Epithelial cell of esophagus (primary cell): ENCODE data around the gene CCDC92.

ENCODE experiments used
- DNase-seq: peaks from one replicate; pipeline ENCODE4 v3.0.0; 2010; ENCODE audit warnings: low read depth
- H3K4me3 ChIP-seq: 2 replicates; pipeline ENCODE4 v1.5.1; 2011; ENCODE audit warnings: mild to moderate bottlenecking, low read length, control low read depth
- CTCF ChIP-seq: IDR thresholded peaks from 2 replicates; pipeline ENCODE4 v1.5.1; 2011; ENCODE audit warnings: low read depth, mild to moderate bottlenecking, low read length, control low read depth, inconsistent platforms; ENCODE audit not compliant: insufficient read depth; ENCODE audit errors: missing control alignments

The CCDC92 gene

GRCh38 chr12:124002021-124002644, 29.5 kb upstream of the CCDC92 start:
- H3K4me3 ChIP-seq = no peak overlapping the region
- no peak for DNase-seq
- no peak for TF ChIP-seq CTCF

- H3K4me3 ChIP-seq = no peak overlapping the region
- no peak for TF ChIP-seq CTCF
- no peak for DNase-seq
Observed at GRCh38 chr12:124001343-124001742, 28.7 kb upstream of the CCDC92 start.

GRCh38 chr12:124000111-124000510, 27.5 kb upstream of the CCDC92 start:
- no peak for TF ChIP-seq CTCF
- no peak overlapping the region for H3K4me3 ChIP-seq
- no peak for DNase-seq

GRCh38 chr12:123998991-123999359, 26.3 kb upstream of the CCDC92 start:
- no peak for DNase-seq
- no peak for TF ChIP-seq CTCF
- no peak overlapping the region for H3K4me3 ChIP-seq

GRCh38 chr12:123998344-123998990, 25.8 kb upstream of the CCDC92 start:
- H3K4me3 ChIP-seq = no peak overlapping the region
- no peak for TF ChIP-seq CTCF
- no peak for DNase-seq

DNA sequence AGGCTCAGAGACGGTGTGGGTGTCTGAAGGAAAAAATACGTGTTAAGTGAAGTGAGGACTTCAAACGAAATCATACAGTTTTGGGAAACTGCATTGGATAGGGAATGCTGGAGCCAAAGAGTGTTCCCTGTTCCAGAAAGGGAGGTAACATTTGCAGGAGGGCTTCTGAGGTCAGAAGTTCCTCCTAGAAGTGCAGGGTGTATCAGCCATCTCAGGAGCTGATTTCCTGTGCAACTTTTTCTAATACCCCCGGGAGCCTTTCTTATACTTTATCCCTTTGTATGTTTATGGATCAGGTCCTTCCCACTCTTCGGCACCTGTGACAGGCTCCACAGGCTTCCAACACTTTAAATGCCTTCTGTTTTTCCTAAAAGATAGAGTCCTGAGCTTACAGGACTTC, 25.3 kb upstream of the CCDC92 start:
- no peak for TF ChIP-seq CTCF
- no peak for DNase-seq
- H3K4me3 ChIP-seq = no peak overlapping the region

DNA sequence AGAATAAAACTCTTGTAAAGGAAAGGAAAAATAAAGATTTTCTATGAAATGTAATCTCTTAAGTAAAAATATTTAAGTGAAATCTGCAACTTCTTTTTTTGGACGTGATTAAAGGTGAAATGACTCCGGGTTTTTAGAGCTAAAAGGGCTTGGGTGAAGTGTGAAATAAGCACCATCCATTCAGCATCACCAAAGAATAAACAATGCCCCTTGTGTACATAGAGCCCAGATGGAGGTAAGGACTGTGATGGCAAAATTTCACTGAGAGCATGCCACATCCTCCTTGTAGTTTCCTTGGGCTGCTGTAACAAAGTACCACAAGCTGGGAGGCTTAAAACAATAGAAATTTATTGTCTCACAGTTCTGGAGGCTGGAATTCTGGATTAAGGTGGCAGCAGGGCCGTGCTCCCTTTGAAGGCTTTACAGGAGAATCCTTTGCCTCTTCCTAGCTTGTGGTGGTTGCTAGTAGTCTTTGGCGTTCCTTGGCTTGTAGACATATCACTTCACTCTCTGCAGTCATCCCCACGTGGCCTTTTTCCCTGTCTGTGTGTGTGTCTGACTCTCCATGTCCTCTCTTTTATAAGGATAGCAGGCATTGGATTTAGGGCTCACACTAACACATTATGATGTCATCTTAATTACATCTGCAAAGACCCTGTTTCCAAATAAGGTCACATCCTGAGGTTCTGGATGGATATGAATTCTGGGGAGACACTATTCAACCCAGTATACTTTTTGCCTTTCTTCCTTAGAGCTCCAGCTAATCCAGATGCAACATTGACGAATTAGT, 24.6 kb upstream of the CCDC92 start:
- TF ChIP-seq CTCF = no peak

More for the DNA sequence above, 24.6 kb upstream of the CCDC92 start:
- no peak for DNase-seq
- no peak overlapping the region for H3K4me3 ChIP-seq
